ENCODE data around the gene MRGPRF.
A peak's percentile ranks its signal among the peaks of the same experiment; 100 is the strongest.

MRGPRF gene

GRCh38 chr11:69022260-69022659, 9.2 kb upstream of the MRGPRF start:
- peak in 3 of 4 experiments; percentile 48 to 57 (median 50) for DNase-seq

- DNase-seq, result no peak
Measured at GRCh38 chr11:69018924-69019323, 5.9 kb upstream of the MRGPRF start.

DNA sequence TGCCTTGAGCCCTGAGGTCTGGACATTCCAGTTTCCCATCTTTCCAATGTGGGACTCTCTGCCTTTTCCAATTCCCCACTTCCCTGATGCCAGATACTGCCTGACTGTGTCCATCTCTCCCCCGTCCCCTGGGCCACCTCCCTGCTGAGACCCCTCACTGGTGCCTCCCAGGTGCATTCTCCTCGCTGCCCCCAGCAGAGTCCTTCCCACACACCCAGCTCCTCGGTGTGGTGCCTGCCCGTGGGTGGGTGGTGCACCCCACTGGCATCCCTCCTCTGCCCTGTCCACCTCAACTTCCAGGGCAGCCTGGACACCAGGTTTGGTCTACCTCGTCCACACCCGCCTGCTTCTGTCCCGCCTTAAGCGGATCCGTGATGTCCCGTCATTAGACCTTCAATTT, 4.9 kb upstream of the MRGPRF start:
- DNase-seq, result no peak

DNA sequence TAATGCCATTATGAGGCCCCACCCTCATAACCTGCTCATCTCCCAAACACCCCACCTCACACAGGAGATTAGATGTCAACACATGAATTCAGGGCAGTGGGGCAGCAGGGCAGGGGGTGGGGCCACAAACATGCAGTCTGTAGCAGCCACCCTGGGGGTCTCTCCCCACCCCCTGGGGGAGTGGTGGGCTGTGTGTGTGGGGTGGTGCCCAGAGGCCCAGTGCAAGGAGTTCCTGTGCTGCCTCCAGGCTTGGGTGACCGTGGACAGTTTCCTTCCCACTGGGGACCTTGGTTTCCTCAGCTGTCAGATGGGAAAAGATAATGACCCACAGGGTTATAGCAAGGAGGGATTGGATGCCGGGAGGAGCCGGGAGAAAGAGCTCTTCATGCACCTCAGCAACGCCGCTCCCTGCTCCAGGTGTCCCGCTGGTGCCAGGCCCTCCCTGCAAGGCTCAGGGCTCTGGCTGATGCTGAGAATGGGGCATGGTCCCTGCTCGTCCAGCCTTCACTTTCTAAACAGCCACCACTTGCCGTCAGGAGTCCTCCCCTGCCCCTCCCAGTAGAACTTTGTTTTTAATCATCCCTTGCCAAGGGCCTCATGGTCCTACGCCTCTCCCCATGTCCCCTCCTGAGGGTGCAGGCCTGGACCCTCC, 2.0 kb upstream of the MRGPRF start:
- DNase-seq, result no peak

- no peak for DNase-seq
Measured at GRCh38 chr11:69014084-69014851, 1.2 kb upstream of the MRGPRF start.

DNA sequence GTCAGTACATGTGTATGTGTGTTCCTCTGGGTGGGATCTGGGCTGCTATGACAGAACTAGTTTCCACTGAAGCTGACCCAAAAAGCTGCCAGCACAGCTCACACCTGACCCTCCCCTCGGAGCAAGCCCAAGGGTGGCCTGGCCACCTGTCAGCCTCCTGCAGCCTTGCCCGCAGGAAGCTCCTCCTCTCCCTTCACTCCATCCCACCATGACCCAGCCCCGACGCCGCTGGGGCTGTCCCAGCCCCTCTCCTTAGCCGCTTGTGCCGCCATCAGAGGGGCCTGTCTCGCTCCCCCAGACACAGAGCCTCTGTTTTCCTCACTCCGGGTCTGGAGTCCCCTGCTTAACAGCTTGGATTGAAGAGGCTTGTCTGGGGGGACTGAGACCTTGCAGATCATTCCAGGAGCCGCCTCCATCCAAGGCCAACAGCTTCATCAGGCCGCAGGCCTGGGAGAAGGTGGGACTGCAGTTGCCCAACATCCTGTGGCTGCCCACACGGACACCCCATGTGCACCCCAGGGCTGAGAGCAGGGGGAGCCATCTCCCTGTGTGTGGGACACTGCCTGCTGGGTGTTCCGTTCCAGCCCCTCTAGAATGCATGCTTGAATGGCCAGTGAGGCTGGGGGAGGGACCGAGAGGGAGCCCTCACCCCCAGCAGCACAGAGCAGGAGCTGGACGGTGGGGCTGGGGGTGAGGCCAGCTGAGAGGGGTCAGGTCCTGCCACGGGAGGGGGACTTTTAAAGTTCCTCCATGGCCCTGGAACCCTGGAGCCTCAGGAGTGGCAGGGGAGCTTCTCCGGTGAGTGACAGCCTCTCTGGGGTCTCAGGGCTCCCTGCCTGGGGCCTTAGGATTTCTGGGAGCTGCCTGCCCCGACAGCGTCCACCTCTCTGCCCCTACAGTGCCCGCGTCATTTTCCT, 696 bp downstream of the MRGPRF start:
- DNase-seq, result peak; percentile 59 to 83 (median 74)

GRCh38 chr11:69011624-69012091, 1.4 kb downstream of the MRGPRF start:
- DNase-seq, result no peak

DNA sequence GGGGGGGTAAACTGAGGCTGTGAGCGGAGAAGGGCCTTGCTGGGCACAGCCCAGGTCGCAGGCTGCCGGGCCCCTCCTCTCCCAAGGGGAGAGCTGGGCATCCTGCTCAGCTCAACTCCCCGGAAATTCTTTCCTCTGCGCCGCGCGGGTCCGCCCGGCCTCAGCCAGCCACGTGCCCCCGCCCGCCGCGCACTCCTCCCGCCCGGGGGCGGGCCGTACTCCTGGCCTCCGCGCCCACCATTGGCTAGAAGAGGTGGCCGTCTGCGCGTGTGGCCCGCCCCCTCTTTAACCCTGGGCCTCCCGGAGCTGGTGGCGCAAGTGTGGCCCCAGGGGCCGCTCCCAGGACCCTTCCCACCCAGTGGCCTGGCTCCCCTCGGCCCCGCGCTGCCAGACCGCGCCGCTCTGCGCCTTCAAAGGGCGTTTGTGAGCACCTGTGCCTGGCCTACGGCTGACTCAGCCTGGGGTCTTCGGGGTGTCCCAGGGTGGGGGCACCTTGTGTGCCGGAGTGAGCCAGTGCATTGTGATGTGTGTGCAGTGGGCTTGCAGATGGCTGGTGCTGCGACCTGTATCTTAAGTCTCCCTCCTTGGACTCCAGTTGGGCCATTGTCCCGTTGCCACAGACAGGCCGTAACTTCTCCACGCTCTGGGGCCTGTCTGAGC, 2.0 kb downstream of the MRGPRF start:
- DNase-seq, result peak; percentile 85 to 94 (median 90)

DNA sequence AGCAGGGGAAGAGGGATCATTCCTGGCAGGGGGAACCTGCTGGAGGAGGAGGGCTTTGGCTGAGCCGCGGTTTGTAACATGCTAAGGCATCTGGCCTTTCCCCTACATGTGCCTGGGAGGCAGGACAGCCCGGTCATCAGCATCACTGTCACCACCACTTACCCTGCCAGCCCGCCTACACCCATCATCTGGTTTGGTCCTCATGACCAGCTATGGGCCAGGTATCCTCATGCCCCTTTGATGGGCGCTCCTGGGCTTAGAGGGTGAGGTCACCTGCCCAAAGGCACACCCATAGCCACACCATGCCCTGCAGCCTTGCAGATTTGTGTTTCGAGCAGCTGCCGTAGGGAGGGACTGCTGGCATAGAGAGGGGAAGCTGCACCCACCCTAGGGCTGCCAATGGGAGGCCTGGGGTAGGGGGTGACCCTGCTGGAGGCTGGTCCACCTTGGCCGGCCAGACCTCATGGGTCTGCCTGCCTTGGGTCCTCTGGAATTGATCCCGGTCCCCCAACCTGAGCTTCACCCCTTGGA, 2.6 kb downstream of the MRGPRF start:
- peak; percentile 70 to 84 (median 83) for DNase-seq

- no peak for DNase-seq
Measured at GRCh38 chr11:69009441-69010211, 3.4 kb downstream of the MRGPRF start.

DNA sequence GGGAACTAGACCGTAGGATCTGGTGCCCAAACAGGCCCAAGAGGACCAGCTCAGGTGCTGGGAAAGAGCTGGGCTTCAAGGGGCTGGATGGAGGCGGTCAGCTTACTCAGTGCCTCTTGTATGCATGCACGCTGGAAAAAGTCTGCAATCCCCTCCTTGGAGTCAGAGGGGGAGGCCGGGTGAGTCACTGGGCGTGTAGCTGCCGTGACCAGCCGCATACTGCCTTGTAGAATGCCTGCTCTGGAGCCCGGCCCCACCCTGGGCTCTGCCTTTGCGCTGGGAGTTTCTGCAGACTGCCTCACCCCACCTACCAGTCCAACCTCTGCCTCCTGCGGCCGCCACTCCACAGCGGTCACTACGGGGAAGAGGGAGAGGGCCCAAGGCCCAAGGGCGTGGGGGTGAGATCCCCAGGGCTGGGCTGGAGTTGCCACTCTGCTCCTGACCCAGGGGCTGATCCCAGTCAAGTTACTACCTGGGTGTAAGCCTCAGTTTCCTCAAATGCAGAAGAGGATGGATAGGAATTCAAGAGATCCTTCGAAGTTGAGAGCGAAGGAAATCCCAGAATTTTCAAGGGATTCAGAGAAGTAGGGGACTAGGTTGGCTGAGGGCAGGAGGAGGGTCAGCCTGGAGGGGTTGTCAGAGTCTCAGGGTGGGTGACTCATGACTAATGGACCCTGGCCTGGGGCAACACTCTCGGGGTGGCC, 4.2 kb downstream of the MRGPRF start:
- peak; percentile 50 to 66 (median 59) for DNase-seq

DNA sequence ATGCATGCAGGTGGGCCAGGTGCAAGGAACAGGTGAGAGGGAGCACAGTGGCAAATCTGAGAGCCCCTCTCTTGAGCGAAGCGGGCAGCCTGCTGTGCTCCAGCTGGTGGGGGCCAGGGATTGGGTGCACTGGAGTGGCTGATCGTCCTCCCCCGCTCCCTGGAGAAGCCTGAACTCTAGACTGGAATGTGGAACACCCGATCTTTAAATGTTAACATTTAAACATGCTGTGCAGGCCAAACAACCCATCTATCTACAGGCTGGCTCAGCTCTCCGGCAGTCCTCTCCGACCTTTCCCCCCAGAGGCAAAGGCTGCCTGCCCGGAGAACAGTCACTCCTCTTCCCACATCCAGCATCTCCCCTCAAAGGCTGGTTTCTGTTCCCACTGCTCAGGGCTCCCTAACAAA, 5.1 kb downstream of the MRGPRF start:
- DNase-seq, result no peak

- no peak for DNase-seq
Measured at GRCh38 chr11:69006816-69007215, 6.2 kb downstream of the MRGPRF start.

GRCh38 chr11:69005631-69006368, 7.2 kb downstream of the MRGPRF start:
- no peak for DNase-seq

DNA sequence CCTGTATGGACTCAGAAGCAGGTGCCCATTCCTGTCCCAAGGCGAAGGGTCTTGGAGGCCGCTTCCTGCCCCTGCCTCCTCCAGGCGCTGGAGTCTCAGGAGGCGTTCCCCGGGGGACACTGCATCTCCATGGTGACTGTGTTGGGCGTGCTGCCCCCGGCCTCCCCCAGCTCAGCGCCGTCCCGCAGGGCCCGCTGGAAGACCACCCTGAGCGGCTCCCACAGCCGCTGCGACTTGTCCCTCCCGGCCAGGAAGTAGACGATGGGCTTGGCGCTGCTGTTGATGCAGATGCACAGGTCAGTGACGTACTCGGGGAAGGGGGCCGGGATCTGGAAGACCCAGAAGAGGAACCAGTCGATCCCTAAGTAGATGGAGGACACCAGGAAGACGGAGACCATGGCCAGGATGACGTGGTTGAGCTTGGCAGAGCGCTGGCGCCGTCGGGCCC, 7.8 kb downstream of the MRGPRF start:
- no peak for DNase-seq

DNA sequence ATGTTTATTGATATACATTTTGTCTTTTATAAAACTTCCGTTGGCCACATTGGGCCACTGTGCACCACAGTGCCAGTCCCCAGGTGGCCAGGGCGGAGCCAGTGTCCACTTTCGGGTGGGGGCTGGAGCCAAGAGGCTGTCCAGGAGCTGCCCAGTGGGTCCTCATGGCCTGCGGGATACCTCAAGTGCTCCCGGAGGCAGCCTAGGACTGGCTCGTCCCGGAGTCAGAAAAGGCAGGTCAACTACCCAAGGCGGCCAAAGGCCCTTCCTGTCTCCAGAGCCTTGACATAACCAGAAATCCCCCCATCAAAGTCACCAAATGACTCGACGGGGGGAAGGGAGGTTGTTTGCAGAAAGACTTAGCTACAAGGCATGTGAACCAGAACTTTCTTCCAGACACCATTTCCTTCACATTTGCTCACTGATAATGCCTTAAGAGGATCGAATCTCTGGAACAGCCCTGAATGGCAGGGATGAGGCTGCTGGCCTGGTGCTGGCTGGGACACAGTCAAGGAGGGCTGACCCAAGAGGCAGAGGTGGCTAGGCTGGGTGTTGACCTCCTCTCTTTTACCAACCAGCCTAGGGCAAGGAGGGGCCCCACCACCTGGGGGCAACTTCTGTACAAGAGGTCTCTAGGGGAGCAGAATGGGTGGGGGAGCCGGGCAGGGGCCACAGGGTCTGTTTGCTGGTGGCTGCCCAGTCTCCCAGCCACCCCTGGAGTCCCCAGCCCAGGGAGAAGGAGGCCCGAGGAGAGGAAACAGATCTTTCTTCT, 8.4 kb downstream of the MRGPRF start:
- DNase-seq, result no peak

GRCh38 chr11:69003866-69004367, 9.1 kb downstream of the MRGPRF start:
- no peak for DNase-seq

DNA sequence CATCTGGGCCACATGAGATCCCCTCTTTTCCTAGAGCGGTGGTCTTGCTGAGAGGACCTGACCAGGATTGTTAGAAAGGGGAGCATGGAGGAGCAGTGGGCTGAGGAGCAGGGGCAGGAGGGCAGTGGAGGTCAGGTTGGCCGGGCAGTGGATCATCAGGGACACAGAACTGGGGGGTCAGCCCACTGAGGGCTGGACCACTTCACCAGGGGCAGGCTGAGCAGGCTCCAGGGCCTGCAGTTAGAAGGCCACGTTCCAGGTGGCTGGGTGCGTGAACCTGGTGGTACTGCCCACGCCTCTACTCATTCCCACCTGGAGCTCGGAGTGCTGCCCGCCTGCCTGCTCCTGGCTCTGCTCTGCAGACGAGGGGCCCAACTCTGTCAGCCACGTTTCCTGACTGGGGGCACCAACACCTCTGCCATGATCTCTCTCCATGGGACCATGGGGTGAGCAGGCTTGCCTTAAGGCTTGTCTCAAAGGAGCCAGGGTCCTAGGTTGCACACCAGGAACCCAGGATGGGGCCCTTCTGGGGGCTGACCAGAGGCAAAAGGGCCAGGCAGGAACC, 9.7 kb downstream of the MRGPRF start:
- DNase-seq, result no peak

All from suppressor macrophage (primary cell).